ENCODE data around the gene SCGB3A2.

SCGB3A2 gene

DNA sequence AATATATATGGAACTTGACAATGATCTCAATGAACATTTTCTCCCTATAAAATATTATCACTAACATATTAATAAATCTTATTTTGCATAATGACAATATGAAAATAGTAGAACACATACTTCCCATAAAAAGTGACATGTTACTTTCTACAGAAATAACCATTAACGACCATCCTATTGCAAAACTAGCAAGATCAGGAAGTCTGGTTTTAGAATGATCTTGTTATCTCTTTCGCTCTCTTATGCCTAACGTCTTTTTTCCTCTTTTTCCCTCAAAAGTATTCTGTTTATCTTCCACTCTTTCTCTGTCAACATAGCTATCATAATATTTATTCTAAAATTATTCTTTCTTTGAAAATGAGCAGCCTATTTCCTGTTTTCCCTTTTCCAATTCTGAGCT, 49.4 kb downstream of the SCGB3A2 start:
- Histone ChIP-seq H3K4me1 (ENCODE audit: control insufficient read depth, insufficient read depth, low read length, poor library complexity, severe bottlenecking) (no peaks in the 10 kb centered on the region), H3K9me3 (ENCODE audit: control insufficient read depth, low read length) (no peaks in the 10 kb centered on the region), H3K4me3 (ENCODE audit: extremely low read depth, insufficient read depth, low read length, poor library complexity, severe bottlenecking) (no peak overlapping the region), H3K36me3 (ENCODE audit: control insufficient read depth, insufficient read depth, low read length) (no peaks in the 10 kb centered on the region), H3K27ac (ENCODE audit: low read depth, low read length, severe bottlenecking) (no peak overlapping the region)
- 91% methylated on average over 1 of the region's 3 CpGs; no CpG with 5 or more reads in 1 of the 2 experiments for WGBS, 2 experiments (ENCODE audit: insufficient coverage in 2 of 2)

- H3K9me3 ChIP-seq (ENCODE audit: control insufficient read depth, low read length), result no peaks in the 10 kb centered on the region
- no peak overlapping the region for H3K27ac ChIP-seq (ENCODE audit: low read depth, low read length, severe bottlenecking)
- 100% methylated on average over 1 of the region's 2 CpGs; no CpG with 5 or more reads in 1 of the 2 experiments for WGBS, 2 experiments (ENCODE audit: insufficient coverage in 2 of 2)
- H3K4me1 ChIP-seq (ENCODE audit: control insufficient read depth, insufficient read depth, low read length, poor library complexity, severe bottlenecking), result no peaks in the 10 kb centered on the region
- H3K36me3 ChIP-seq (ENCODE audit: control insufficient read depth, insufficient read depth, low read length), result no peaks in the 10 kb centered on the region
- H3K4me3 ChIP-seq (ENCODE audit: extremely low read depth, insufficient read depth, low read length, poor library complexity, severe bottlenecking), result no peak overlapping the region
These were observed 52.3 kb downstream of the SCGB3A2 start for GRCh38 chr5:147930769-147931168.
